HG03565 (cell line): ENCODE data around the gene KRT31.
"Not testable (repeated sequence)": the region's sequence is repeated elsewhere in the genome, so short reads cannot be mapped to it uniquely, and the experiment has no call there.

Experiments
- ATAC-seq: cut with Tn5 transposase; IDR thresholded peaks from one replicate; pipeline ENCODE4 v1.9.1; 2021; ENCODE audit warnings: mild to moderate bottlenecking, moderate library complexity; ENCODE audit not compliant: unreplicated experiment

The KRT31 gene

GRCh38 chr17:41347869-41348760 is 49.3 kb downstream of the KRT31 start:
- ATAC-seq: no peak

- not testable (repeated sequence) for ATAC-seq
Observed at GRCh38 chr17:41346421-41346820, 51.0 kb downstream of the KRT31 start.

GRCh38 chr17:41345992-41346391 is 51.4 kb downstream of the KRT31 start:
- no peak for ATAC-seq
